Left ventricle myocardium inferior (tissue), 1 donor: ENCODE results near the gene GALNT15. TPM values are rescaled to one million over a fixed set of nuclear protein-coding genes. Genes with fewer than 3 reads are reported as not detected.

Experiments
- DNase-seq: peaks from one replicate; pipeline ENCODE4 v3.0.0-alpha.2; 2020
- H3K27ac ChIP-seq: fragments of 200-600 bp; replicated peaks from 2 replicates; pipeline ENCODE4 v1.8.0; 2021
- H3K27me3 ChIP-seq: fragments of 200-600 bp; 2 replicates; pipeline ENCODE4 v1.8.0; 2021; ENCODE audit warnings: low read depth
- H3K36me3 ChIP-seq: fragments of 200-600 bp; 2 replicates; pipeline ENCODE4 v1.8.0; 2021
- H3K4me1 ChIP-seq: fragments of 200-600 bp; 2 replicates; pipeline ENCODE4 v1.8.0; 2021
- H3K4me3 ChIP-seq: fragments of 200-600 bp; 2 replicates; pipeline ENCODE4 v1.8.0; 2021; ENCODE audit warnings: mild to moderate bottlenecking, moderate library complexity
- H3K9me3 ChIP-seq: fragments of 200-600 bp; replicated peaks from 2 replicates; pipeline ENCODE4 v1.8.0; 2021
- CTCF ChIP-seq: fragments of 200-600 bp; IDR thresholded peaks from 2 replicates; pipeline ENCODE4 v1.8.0; 2021; ENCODE audit warnings: antibody characterized with exemption, mild to moderate bottlenecking, borderline replicate concordance
- intact Hi-C: fragments of 100-400 bp; cut with micrococcal nuclease; formaldehyde crosslinking; loops from one replicate; pipeline ENCODE4 v1.11.0; 2022
- total RNA-seq: library from RNA; stranded (reverse); fragmentation: NEBNext Ultra II Directional; extraction: Animal tissue kit (Norgen Biotek cat#: 25700); gene quantifications from one replicate; pipeline ENCODE4 v1.2.1, GENCODE V29; 2021
- donor health status: DM: no; HTN: yes; CAD: no; lungs with severe emphysema.

The GALNT15 gene
- total RNA-seq, 1 donor from 2014 or later, result 6.6 TPM

- TF ChIP-seq CTCF, result no peak
- no peak for DNase-seq
- no peak overlapping the region for H3K4me3 ChIP-seq
- no peak overlapping the region for H3K27ac ChIP-seq
- H3K27me3 ChIP-seq, result peaks cover 2% of the 10 kb centered on the region
- peaks cover 16% of the 10 kb centered on the region for H3K4me1 ChIP-seq
- H3K9me3 ChIP-seq, result no peaks in the 10 kb centered on the region
- no peaks in the 10 kb centered on the region for H3K36me3 ChIP-seq
- intact Hi-C loops, result no loop called here
These were observed 12.8 kb downstream of the GALNT15 start for GRCh38 chr3:16187213-16187790.

DNA sequence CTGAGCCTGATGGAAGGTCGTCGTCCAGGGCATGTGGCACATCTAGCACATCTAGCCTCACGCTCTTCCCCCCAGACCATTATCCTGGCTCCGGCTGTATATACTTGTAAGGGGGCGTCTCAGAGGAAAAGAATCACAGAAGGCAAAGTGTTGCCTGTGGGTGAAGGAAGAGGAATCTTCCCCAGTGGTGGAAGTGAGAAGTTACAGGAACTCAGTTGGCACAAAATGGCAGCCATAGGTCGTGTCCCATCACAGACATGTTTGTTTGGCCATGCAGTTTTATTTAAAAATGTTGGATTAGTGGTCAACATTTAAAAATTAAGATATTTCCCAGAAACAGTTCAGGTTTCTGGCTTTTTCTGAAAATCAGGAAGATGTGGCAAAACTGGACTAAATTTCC is 13.6 kb downstream of the GALNT15 start:
- no peak for DNase-seq
- no peak for TF ChIP-seq CTCF
- H3K27ac ChIP-seq, result no peak overlapping the region
- intact Hi-C loops, result no loop called here
- H3K36me3 ChIP-seq, result no peaks in the 10 kb centered on the region
- no peaks in the 10 kb centered on the region for H3K9me3 ChIP-seq
- H3K4me3 ChIP-seq, result no peak overlapping the region
- peaks cover 2% of the 10 kb centered on the region for H3K27me3 ChIP-seq
- peaks cover 16% of the 10 kb centered on the region for H3K4me1 ChIP-seq

- no peak overlapping the region for H3K27ac ChIP-seq
- H3K4me1 ChIP-seq, result peaks cover 7% of the 10 kb centered on the region
- intact Hi-C loops, result no loop called here
- TF ChIP-seq CTCF, result no peak
- no peaks in the 10 kb centered on the region for H3K9me3 ChIP-seq
- no peaks in the 10 kb centered on the region for H3K36me3 ChIP-seq
- peaks cover 2% of the 10 kb centered on the region for H3K27me3 ChIP-seq
- H3K4me3 ChIP-seq, result no peak overlapping the region
- DNase-seq, result no peak
These were observed 14.7 kb downstream of the GALNT15 start for GRCh38 chr3:16189201-16189600.

DNA sequence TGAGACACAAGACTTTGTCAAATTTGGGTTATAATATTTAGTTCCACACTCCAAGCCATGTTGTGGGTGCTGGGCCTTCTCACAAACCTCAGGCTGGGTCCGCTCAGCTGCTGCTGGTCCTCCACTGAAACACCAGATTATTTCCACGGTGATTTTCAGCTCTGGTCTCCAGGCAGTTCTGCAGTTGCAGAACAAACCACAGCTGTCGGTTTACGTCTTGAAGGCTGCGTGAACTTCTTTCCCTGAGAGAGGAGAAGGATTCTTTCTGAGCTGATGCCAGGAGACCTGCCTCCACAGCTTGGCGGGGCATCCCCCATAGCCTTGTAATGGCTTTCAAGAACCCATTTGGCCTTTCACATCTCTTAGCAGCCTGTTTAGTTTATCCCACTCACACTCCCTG is 16.2 kb downstream of the GALNT15 start:
- Histone ChIP-seq H3K27me3 (no peaks in the 10 kb centered on the region), H3K4me1 (peaks cover 6% of the 10 kb centered on the region), H3K36me3 (peaks cover under 1% of the 10 kb centered on the region), H3K9me3 (no peaks in the 10 kb centered on the region), H3K4me3 (no peak overlapping the region), H3K27ac (no peak overlapping the region)
- TF ChIP-seq CTCF, result no peak
- intact Hi-C loops, result no loop called here
- DNase-seq, result no peak

- Histone ChIP-seq H3K4me3 (no peak overlapping the region), H3K9me3 (no peaks in the 10 kb centered on the region), H3K27me3 (no peaks in the 10 kb centered on the region), H3K36me3 (peaks cover 10% of the 10 kb centered on the region), H3K4me1 (peaks cover 6% of the 10 kb centered on the region), H3K27ac (no peak overlapping the region)
- no peak for TF ChIP-seq CTCF
- no peak for DNase-seq
- intact Hi-C loops, result no loop called here
These were observed 17.1 kb downstream of the GALNT15 start for GRCh38 chr3:16191591-16191990.
